ENCODE results near the gene TBX10. TPM values are rescaled to one million over a fixed set of nuclear protein-coding genes. Genes with fewer than 3 reads are reported as not detected.
A peak's percentile ranks its signal among the peaks of the same experiment; 100 is the strongest.
"Not testable (repeated sequence)": the region's sequence is repeated elsewhere in the genome, so short reads cannot be mapped to it uniquely, and the experiment has no call there.

TBX10 gene
- total RNA-seq, 4 donors from 2014 or later = not detected

DNA sequence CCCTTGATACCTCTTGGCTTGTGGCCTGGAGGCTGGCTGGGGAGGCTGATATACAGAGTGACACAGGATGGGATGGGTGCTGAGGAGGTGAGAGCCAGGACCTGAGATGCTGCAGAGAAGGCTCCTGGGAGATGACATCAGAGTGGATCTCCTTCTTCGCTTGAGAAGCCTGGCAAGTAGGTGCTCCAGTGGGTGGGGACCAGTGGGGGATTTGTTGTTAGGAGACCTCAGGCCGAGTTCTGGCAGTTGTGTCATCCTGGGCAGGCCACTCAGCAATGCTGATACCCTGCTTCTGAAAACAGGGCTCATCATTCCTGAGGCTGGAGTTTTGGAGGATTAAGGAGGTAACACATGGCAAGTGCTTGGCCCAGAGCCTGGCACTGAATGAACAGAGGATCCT, 34.7 kb downstream of the TBX10 start:
- no peak for ATAC-seq
- H3K27ac ChIP-seq = peak overlapping the region in 1 of 4 donors; percentile 90
- H3K36me3 ChIP-seq = peaks cover 0 to 15% of the 10 kb centered on the region in 2 donors
- no peak overlapping the region for H3K4me3 ChIP-seq
- 100% methylated on average over 2 of the region's 2 CpGs; no CpG with 5 or more reads in 1 of the 2 donors for WGBS, 2 donors (ENCODE audit: low coverage in 1 of 2)
- no peaks in the 10 kb centered on the region for H3K9me3 ChIP-seq
- peaks cover 0 to 37% (median 13%) of the 10 kb centered on the region in 3 donors for H3K4me1 ChIP-seq
- no peaks in the 10 kb centered on the region for H3K27me3 ChIP-seq
- TF ChIP-seq EP300 (IDR thresholded peaks at IDR 0.05) (no peak), POLR2A (IDR thresholded peaks at IDR 0.05) (no peak), POLR2AphosphoS5 (IDR thresholded peaks at IDR 0.05) (no peak)
- TF ChIP-seq, protein P1, sequence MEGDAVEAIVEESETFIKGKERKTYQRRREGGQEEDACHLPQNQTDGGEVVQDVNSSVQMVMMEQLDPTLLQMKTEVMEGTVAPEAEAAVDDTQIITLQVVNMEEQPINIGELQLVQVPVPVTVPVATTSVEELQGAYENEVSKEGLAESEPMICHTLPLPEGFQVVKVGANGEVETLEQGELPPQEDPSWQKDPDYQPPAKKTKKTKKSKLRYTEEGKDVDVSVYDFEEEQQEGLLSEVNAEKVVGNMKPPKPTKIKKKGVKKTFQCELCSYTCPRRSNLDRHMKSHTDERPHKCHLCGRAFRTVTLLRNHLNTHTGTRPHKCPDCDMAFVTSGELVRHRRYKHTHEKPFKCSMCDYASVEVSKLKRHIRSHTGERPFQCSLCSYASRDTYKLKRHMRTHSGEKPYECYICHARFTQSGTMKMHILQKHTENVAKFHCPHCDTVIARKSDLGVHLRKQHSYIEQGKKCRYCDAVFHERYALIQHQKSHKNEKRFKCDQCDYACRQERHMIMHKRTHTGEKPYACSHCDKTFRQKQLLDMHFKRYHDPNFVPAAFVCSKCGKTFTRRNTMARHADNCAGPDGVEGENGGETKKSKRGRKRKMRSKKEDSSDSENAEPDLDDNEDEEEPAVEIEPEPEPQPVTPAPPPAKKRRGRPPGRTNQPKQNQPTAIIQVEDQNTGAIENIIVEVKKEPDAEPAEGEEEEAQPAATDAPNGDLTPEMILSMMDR (IDR thresholded peaks at IDR 0.05) = no peak

- ATAC-seq, H3K27me3 ChIP-seq, H3K27ac ChIP-seq, H3K4me3 ChIP-seq, H3K36me3 ChIP-seq, H3K9me3 ChIP-seq: not testable (repeated sequence)
- peaks cover 0 to 34% (median 13%) of the 10 kb centered on the region in 3 donors for H3K4me1 ChIP-seq
- 80% methylated on average over 1 to 2 of the region's 4 CpGs for WGBS, 2 donors (ENCODE audit: low coverage in 1 of 2)
Measured at GRCh38 chr11:67604119-67604518, 35.4 kb downstream of the TBX10 start.

- Histone ChIP-seq H3K9me3 (no peaks in the 10 kb centered on the region), H3K36me3 (no peaks in the 10 kb centered on the region), H3K27ac (no peak overlapping the region), H3K4me1 (peaks cover 0 to 10% (median 2%) of the 10 kb centered on the region in 3 donors), H3K4me3 (no peak overlapping the region), H3K27me3 (no peaks in the 10 kb centered on the region)
- no peak for ATAC-seq
- TF ChIP-seq POLR2AphosphoS5 (IDR thresholded peaks at IDR 0.05) (no peak), EP300 (IDR thresholded peaks at IDR 0.05) (no peak), POLR2A (IDR thresholded peaks at IDR 0.05) (no peak)
- TF ChIP-seq, protein P1 (IDR thresholded peaks at IDR 0.05) = no peak
- 86 to 95% methylated on average over 4 to 5 of the region's 7 CpGs for WGBS, 2 donors (ENCODE audit: low coverage in 1 of 2)
Measured at GRCh38 chr11:67601098-67601497, 38.5 kb downstream of the TBX10 start.

DNA sequence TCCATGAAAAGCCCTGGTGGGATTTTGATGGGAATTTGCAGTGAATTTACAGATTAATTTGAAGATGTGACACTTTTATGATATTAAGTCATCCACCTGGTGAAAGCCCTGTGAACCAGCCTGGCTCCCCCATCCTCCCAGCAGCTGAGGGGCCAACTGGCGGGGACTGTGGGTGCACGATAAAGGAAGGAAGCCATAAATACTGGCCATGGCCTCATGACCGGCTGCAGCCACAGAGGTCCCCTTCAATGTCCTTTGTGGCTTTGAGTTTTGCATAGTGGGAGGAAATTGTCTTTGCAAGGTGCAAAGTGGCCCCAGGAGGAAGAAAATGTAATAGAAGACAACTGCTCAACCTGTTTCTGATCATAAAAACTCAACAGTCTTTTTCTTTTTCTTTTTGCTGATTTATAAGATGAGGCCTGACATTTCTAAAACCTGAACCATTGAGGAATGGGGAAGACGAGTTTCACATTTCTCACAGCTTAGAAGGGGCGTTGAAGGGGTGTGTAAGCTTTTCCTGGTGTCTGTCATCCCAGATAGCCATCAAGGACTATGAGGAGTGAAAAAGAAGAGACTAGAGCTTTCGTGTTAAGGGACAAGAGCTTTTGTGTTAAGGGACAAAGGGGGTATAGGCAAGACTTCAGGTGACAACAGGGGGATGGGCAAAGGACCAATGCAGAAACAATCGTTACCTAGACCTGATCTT, 39.1 kb downstream of the TBX10 start:
- WGBS, 2 donors (ENCODE audit: low coverage in 1 of 2) = 45 to 61% methylated on average over 3 to 6 of the region's 7 CpGs
- no peak overlapping the region for H3K27ac ChIP-seq
- no peak for TF ChIP-seq EP300 (IDR thresholded peaks at IDR 0.05)
- H3K27me3 ChIP-seq = no peaks in the 10 kb centered on the region
- H3K4me3 ChIP-seq = no peak overlapping the region
- no peaks in the 10 kb centered on the region for H3K36me3 ChIP-seq
- peaks cover 0 to 4% (median 0%) of the 10 kb centered on the region in 3 donors for H3K4me1 ChIP-seq
- ATAC-seq = no peak
- H3K9me3 ChIP-seq = no peaks in the 10 kb centered on the region

- no peak for ATAC-seq
- WGBS, 2 donors (ENCODE audit: low coverage in 1 of 2) = no CpG with 5 or more reads among the region's 1 CpG
Measured at GRCh38 chr11:67599149-67599548, 40.4 kb downstream of the TBX10 start.

DNA sequence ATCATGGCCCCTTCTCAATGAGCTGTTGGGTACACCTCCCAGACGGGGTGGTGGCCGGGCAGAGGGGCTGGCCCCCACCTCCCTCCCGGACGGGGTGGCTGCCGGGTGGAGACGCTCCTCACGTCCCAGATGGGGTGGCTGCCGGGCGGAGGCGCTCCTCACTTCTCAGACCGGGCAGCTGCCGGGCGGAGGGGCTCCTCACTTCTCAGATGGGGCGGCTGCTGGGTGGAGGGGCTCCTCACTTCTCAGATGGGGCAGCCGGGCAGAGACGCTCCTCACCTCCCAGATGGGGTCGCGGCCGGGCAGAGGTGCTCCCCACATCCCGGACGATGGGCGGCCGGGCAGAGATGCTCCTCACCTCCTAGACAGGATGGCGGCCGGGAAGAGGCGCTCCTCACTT, 41.6 kb downstream of the TBX10 start:
- no CpG with 5 or more reads among the region's 26 CpGs for WGBS, 2 donors (ENCODE audit: low coverage in 1 of 2)
- not testable (repeated sequence) for H3K27me3 ChIP-seq, H3K27ac ChIP-seq, H3K4me1 ChIP-seq, ATAC-seq, H3K36me3 ChIP-seq, H3K9me3 ChIP-seq, H3K4me3 ChIP-seq

More at GRCh38 chr11:67599149-67599548, 40.4 kb downstream of the TBX10 start:
- Histone ChIP-seq H3K4me1 (no peaks in the 10 kb centered on the region), H3K9me3 (no peaks in the 10 kb centered on the region), H3K4me3 (no peak overlapping the region), H3K36me3 (no peaks in the 10 kb centered on the region), H3K27ac (no peak overlapping the region), H3K27me3 (no peaks in the 10 kb centered on the region)
- TF ChIP-seq EP300 (IDR thresholded peaks at IDR 0.05) (no peak), POLR2A (IDR thresholded peaks at IDR 0.05) (no peak)
- TF ChIP-seq, protein P1 (IDR thresholded peaks at IDR 0.05) = no peak

DNA sequence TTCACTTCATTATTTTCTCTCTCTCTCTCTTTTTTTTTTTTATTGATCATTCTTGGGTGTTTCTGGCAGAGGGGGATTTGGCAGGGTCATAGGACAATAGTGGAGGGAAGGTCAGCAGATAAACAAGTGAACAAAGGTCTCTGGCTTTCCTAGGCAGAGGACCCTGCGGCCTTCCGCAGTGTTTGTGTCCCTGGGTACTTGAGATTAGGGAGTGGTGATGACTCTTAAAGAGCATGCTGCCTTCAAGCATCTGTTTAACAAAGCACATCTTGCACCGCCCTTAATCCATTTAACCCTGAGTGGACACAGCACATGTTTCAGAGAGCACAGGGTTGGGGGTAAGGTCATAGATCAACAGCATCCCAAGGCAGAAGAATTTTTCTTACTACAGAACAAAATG, 42.1 kb downstream of the TBX10 start:
- ATAC-seq = not testable (repeated sequence)

More for the DNA sequence above, 42.1 kb downstream of the TBX10 start:
- not testable (repeated sequence) for H3K36me3 ChIP-seq, H3K27ac ChIP-seq, H3K9me3 ChIP-seq, H3K27me3 ChIP-seq, H3K4me1 ChIP-seq, H3K4me3 ChIP-seq
- 86% methylated on average over 1 of the region's 3 CpGs; no CpG with 5 or more reads in 1 of the 2 donors for WGBS, 2 donors (ENCODE audit: low coverage in 1 of 2)

Data from gastroesophageal sphincter (tissue), 4 donors.